EH (cell line): ENCODE measurements around the gene AFF3.

ENCODE experiments used
- DNase-seq: peaks from one replicate; pipeline ENCODE4 v3.0.0-alpha.2; 2015; ENCODE audit warnings: low read depth

The AFF3 gene

DNA sequence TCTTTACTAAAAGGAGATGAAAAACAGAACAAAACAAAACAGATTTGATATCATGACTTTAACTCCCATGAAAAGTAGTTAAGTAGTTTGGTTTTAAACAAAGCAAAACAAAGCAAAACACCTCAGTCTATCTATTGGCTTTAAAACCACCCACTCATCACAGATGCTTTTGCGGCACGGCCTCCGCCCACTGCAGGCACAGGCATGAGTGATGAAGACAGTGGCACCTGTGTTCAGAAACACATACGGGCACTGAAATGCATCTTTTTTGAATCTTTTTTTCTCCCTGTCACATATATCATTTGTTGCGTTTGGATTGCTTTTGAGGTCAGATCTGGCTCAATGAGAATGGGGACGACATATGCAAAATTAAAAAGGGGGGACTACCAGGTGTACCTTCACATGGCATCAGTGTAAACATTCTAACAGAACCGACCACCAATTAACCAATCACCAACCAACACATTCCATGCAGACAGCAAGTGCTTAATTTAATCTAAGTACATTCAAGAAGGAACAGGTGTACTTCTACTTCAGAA lies 505.2 kb downstream of the AFF3 start:
- DNase-seq: no peak

DNA sequence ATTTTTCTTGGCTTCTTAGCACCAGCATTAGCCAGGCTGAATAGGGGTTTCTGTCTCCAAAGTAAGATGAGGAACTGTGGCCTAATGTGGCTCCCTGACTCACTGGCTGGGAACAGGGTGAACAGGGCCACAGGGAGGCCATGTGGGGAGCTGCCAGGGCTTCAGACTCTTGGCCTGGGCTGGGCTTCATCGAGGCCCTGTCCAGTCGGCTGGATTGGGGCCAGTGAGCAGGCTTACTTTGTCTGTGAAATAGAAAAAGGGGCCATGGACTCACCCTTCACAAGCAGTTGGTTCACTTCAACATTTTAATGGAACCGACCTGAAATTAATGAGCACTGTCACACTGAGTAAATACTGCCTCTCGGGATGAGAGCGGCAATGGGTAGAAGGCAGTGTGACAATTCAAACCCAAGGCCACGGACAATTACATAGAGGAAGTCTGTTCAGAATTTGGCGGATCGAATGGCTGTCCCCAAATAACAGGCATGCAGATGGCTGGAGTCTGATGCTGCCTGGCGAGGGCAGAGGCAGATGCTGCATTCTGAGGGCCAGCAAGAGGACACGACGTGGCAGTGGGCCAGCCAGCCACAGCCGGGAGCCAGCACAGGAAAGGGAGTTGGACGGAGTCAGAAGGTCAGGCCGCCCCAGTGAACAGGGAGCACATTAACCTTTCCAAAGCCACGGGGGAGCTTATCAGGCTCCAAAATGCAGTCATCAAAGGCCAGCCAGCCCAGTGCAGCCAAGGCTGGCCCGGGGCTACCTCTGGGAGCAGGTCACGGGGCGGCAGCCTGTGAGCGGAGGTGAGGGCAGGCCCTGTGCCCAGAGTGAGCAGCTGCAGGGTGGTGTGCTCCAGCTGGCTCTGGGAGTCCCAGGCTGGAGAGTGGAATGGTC lies 506.0 kb downstream of the AFF3 start:
- DNase-seq: peak; percentile 22

DNA sequence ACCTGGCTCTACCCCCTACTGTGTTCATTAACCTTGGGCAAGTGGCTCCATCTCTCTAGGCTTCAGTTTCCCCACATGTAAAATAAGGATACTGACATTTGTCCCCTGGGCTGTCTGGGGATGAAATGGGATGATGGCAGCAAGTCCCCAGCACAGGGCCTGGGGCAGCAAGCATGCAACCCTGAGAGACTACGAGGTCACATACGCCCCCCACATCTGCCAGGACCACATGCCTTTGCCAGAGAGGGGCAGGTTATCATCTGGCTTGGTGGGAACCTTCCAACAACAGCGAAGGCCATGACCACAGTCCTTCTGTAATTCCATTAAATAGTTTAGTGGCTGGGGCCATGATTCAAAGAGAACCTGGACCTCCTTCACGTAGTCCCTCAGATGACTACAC lies 506.7 kb downstream of the AFF3 start:
- DNase-seq: no peak

DNA sequence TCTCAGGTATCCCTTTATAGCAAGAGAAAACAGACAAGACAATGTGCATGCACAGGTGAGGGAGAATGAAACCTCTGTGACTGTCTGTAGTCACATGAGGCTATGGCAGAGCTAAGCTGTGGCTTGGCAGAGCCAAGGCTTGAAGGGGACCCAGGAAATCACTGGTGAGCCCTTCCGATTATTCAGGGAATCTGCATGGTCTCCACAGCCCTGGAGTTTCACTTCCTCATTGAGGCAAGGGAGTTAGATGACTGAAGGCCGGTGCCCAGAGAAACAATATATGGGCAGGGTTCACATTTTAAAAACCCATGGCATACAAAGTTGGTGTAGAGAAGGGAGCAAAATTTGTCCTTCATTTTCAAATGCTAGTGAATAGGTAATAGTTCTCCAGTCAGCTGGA lies 508.2 kb downstream of the AFF3 start:
- DNase-seq: no peak

DNA sequence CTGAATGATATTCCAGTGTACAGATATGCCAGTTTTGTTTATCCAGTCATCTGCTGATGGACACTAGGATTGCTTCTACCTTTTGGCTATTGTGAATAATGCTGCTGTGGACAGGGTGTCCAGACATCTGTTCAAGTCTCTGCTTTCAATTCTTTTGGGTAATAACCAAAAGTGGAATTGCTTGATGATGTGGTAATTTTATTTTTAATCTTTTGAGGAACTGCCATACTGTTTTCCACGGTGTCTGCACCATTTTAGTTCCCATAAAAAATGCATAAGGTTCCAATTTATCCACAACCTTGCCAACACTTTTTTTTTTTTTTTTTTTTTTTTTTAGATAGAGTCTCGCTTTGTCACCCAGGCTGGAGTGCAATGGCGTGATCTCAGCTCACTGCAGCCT lies 510.7 kb downstream of the AFF3 start:
- no peak for DNase-seq

DNA sequence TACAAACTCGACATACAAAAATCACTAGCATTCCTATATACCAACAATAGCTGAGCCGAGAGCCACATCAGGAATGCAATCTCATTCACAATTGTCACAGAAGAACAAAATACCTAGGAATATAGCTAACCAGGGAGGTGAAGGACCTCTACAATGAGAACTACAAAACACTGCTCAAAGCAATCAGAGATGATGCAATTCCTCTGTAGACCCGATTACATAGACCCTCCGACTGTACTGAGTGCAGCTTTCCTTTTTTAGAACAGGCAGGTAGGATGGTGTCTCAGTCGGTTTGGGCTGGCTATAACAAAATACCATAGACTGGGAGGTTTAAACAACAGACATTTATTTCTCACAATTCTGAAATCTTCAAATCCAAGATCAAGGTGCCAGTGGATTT lies 513.1 kb downstream of the AFF3 start:
- no peak for DNase-seq

DNA sequence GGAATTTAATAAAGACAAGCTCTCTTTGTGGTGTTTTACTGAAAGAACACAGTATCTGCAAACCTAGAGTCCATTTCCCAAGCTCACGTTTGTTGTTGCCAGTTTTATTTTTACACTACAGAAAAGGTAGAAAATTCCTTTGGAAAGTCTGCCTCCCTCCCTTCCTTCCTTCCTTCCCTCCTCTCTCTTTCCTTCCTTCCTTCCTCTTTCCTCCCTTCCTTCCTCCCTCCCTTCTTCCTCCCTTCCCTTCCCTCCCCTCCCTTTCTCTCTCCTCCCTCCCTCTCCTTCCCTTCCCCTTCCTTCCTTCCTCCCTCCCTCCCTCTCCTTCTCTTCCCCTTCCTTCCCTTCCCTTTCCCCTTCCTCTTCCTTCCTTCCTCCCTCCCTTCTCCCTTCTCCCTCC lies 516.2 kb downstream of the AFF3 start:
- no peak for DNase-seq

DNA sequence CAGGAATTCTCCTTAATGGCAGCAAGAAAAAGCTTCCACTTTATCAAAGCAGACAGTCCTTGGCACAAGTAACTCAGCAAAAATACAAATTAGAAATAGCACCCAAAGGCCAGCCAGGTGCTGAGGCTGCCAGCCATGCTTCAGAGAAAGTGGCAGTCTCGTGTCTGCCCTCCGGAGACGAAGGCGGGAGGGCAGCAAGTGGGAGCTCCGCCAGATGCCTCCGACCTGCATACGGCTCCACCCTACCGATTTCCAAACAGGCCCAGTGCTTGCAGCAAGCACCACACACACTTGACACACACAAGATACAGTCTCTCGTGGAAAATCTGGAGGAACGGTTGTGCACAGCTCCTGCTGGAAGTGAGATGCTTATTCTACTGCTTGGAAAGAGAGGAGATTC lies 517.7 kb downstream of the AFF3 start:
- no peak for DNase-seq

DNA sequence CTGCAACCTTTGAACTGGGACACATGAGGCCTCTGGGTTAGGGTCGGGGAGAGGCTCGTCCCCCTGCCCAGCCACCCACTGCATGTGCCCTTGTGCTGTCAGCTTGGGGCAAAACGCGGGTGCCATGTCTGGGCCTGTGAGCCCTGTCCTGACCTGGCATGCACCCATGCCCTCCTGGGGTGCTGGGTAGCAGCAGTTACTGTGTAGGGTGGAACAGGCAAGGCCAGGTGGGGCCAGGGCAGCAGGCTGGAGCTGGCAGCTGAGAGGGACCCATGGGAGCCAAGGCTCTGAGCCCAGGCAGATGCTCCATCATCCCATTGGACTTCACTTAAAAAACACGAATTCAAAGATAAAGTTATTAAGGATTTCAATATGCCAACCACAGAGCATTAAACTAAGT lies 518.8 kb downstream of the AFF3 start:
- no peak for DNase-seq

DNA sequence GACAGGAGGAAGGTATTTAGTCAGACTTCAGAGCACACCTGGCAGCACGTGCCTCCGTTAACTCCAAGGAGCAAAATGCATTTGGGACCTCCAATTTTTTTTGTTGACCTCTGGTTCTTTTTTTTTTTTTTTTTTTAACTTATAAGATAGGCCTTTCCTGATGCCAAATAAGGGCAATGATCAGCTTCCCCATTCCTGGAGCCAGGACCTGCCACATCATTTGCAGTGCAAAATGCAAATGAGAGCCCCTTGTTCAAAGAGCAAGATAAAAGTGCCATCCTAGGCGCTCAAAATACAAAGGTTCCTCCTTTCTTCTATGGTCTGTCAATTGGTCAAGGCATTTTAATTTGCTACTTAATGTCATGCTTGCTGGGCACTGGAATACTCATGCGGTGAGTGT lies 519.4 kb downstream of the AFF3 start:
- DNase-seq: no peak

DNA sequence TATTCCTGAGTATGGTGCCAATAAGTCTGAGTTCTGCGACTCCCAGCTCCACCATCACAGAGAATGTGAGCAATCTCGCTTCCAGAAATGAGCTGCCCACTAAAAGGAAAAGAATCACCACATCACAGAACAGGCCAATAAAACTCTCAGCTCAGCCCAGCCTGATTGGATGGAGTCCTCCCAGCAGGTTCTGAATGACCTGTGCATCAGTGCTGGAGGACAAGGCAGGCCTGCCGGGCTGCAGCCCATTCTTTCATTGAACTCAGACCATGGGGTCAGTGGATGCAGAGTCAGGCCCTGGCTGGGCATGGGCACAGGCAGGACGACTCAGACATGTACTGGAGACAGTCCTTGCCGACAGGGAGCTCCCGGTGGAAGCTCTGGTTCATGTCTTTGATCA lies 519.9 kb downstream of the AFF3 start:
- peak; percentile 31 for DNase-seq

DNA sequence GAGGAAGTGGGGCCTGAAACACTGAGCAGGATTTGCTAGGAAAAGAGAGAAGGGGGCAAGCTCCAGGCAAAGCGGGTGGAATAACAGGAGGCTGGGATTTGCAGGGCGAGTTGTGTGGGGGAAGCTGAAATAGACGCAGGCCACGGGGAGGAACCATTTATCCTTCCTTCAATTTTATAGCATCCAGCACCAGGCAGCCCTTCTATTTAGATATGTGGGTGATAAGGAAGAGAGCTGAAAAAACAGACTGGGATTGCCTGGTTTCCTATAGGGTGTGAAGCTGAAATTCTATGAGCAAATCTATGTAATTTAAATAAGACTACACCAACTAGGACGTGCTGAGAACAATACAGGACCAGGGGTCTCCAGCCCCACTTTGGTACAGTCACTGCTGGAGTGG lies 520.6 kb downstream of the AFF3 start:
- no peak for DNase-seq

DNA sequence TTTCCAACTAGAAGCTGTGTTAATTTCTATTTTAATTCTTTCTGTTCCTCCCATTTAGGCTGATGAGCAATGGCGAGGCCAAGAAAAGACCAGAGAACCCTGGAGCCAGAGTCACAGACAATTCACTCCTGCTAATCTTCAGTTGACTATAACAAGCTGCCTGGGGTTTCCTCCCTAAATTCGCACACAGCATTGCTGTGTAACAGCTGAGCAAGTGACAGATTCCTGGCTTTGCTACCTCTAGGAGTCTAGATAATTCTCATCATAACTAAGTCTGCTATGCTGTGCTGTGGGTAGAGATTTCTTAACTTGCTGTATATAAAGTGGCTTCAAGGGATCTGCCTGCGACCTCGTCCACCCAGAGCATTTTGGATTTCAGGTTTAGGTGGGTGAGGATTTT lies 521.3 kb downstream of the AFF3 start:
- DNase-seq: no peak

DNA sequence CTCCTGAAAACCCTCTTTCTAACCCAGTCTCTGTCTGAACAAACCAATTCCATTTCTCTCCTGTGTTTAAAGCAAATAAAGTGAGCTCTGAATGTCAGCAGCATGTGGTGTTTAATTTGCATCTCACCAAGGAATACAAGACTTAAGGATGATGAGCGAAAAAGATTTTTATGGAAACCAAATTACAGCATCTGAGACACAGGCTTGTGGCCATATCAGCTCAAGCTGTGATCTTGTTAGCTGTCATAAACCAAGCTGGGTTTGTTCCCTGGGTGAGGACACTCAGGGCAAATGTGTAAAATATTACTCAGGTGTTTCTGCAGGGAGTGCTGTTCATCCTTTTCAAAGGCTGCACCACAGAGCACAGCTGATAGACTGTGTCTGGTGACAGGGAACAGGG lies 523.2 kb downstream of the AFF3 start:
- DNase-seq: no peak

DNA sequence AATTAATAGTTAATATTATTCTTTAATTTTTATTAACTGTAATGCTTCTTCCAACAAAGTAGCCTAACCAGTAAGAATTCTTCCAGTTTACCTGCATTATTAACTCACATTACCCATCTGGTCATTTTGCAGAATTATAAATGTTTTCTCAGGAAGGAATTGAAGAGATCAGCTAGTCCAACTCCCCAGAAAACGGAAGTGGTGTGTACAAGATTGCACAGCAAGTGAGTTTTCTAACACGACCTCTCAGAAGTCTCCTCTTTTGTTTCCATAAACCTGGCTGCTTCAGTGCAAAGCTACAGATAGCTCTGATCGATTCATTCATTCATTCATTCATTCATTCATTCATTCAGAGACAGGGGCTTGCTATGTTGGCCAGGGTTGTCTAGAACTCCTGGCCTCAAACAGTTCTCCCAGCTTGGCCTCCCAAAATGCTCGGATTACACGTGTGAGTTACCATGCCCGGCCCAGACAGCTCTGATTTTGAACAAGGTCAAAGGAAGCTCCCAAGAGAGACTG lies 523.8 kb downstream of the AFF3 start:
- no peak for DNase-seq

DNA sequence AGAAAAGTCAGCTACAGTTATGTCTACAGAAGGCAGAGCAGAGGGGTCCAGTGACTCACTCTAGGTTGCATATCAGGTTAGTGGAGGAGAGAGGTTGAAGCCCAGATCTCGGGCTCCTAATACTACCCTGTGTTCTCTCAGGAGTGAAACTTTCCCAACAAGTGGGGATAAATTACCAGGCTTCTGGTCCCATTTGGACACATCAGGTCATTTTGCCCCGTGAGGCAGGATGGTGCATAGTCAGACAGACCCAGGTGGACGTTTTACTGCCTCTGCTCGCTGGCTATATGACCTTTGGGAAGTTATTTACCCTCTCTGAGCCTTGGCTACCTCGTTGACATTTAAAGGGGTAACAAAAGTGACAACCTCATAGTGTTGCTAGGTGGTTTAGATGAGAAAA lies 524.6 kb downstream of the AFF3 start:
- DNase-seq: no peak

DNA sequence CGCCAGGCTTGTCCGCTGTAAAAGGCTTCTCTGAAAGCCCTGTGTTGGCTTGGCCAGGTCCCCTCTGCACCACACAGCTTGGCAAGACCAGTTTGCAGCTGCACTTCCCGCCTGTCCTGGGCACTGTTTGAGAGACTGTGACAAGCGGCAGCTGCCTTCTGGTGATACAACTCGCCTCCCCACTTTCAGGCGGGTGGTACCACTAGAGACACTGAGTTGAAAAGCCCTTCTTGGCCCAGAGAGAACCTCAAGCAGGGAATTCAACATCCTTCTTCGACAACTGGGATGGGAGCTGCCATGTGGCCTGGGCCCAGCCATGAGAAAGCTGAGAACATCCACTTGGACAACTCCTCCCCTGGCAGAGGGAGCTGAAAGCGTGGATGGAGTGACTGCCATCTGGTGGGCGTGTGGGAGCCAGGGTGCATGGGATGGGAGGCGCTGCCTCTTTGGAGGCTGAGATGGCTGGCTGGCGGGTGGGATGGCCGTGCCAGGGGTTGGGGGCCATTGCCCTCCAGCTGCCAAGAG lies 527.1 kb downstream of the AFF3 start:
- peak; percentile 36 for DNase-seq

DNA sequence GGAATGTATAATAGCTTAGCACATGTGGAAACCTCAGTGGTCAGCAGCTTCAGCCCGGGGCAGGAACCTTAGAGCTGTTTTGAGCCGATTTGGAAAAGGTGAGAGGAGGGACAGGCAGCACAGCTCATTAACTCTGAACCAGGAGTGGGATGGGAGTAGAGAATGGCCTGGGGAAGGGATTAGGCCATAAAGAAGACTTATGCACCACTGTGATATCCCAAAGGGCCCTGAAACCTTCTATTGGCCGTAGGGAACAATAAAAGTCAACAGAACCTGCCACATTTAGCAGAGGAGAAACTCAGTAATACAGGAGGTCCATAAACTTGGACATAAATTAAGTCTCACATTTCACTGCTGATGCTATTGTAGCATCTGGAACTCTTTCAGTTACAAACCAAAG lies 528.4 kb downstream of the AFF3 start:
- peak; percentile 31 for DNase-seq

DNA sequence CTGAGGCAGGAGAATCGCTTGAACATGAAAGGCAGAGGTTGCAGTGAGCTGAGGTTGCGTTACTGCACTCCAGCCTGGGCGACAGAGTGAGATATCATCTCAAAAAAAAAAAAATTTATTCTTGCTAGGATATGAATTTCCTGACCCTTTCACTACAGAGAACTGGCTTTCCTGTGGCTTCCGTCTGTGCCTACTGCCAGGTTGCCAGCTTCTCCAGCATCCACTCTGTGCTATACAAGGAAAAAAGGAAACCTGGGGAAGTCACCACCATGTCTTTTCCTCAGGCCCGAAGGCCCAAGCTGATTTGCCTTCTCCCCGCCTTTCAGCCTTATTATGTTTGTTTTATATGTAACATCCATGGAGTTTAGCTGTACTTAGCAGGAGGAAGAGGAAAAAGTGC lies 530.6 kb downstream of the AFF3 start:
- DNase-seq: no peak

DNA sequence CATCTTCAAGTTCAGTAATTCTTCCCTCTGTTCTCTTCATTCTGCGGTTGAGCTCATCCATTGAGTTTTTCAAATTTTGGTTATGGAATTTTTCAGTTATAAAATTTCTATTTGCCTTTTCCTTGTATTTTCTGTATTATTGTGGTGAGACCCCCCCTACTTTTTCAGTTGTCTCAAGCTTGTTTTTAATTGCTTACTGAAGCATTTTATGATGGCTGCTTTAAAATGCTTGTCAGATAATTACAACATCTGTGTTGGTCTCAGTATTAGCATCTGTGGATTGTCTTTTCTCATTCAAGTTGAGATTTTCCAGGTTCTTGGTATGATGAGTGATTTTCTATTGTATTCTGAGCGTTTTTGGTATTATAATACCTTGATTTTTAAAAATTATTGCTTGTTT lies 531.4 kb downstream of the AFF3 start:
- no peak for DNase-seq

DNA sequence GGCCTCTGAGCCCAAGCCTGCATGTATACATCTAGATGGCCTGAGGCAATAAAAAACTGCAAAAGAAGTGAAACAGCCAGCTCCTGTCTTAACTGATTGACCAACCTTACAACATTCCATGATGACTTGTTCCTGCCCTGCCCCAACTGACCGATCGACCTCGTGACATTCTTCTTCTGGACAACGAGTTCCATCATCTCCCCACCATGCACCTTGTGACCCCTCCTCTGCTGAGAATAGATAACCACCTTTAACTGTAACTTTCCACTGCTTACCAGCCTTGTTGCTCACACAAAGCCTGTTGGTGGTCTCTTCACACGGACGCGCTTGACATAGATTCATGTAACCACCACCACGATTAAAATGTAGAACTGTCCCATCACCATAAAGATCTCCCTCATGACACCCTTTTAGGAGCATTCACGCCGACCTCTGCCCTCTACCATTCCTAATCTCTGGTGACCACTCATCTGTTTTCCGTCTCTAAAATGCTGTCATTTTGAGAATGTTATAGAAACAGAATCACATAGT lies 532.5 kb downstream of the AFF3 start:
- DNase-seq: no peak

DNA sequence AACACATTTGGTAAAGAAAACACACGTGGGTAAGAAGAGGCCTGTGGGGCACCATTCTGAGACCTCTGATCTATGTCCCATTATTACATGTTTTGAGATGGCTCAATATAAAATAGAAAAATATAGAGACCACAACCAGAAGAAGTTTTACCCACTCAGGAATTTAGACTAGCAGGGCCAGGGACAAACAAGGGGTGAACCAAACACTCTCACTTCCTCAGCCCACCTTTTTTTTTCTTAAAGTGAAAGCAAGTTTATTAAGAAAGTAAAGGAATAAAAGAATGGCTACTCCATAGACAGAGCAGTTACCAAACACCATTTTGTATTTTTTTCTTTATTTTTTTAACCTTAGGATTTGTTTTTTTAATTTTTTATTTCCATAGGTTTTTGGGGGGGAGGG lies 533.5 kb downstream of the AFF3 start:
- DNase-seq: no peak

DNA sequence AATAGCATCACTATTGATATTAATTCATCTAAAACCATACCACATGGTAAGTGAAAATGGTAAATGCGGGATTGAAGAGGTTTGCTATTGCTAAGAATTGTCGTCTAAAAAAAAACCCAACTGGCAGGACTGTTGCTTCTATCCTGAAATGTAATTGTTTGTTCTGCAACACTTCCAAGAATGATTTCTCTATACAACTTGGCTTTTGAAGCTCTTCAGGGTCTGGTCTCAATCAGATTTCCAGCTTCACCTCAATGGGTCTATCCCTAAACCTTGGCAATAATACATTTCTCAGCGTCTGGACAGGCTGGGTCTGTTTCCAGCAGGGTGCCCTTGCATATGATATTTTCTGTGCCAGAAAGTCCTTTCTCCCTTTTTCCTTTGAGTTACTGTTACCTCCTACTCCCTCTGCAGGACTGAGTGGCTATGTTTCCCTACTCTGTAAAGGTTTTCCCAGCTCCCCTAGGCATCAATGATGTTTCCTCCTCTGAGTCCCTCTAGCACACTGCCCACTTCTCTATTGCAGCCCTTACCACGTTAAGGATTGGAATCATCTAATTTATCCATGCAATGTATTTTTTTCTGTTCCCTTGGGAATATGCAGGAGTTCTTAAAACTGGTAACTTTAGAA lies 534.4 kb downstream of the AFF3 start:
- no peak for DNase-seq
